ENCODE results near the gene COQ2.

GRCh38 chr4:83285055-83285407 lies 433 bp upstream of the COQ2 start:
- TF ChIP-seq EP300 (IDR thresholded peaks at IDR 0.05) = no peak
- TF ChIP-seq, protein P1, sequence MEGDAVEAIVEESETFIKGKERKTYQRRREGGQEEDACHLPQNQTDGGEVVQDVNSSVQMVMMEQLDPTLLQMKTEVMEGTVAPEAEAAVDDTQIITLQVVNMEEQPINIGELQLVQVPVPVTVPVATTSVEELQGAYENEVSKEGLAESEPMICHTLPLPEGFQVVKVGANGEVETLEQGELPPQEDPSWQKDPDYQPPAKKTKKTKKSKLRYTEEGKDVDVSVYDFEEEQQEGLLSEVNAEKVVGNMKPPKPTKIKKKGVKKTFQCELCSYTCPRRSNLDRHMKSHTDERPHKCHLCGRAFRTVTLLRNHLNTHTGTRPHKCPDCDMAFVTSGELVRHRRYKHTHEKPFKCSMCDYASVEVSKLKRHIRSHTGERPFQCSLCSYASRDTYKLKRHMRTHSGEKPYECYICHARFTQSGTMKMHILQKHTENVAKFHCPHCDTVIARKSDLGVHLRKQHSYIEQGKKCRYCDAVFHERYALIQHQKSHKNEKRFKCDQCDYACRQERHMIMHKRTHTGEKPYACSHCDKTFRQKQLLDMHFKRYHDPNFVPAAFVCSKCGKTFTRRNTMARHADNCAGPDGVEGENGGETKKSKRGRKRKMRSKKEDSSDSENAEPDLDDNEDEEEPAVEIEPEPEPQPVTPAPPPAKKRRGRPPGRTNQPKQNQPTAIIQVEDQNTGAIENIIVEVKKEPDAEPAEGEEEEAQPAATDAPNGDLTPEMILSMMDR (IDR thresholded peaks at IDR 0.05) = no peak
- no peak for TF ChIP-seq POLR2AphosphoS5 (IDR thresholded peaks at IDR 0.05)
- no peak for TF ChIP-seq POLR2A (IDR thresholded peaks at IDR 0.05)

Measured in stomach (tissue), 4 donors.